Activated naive CD4-positive, alpha-beta T cell treated with anti-CD3 and anti-CD28 coated beads, Interleukin-2, amount 50 U/mL, for 72 hours (primary cell): ENCODE data around the gene RBM6. TPM values are rescaled to one million over a fixed set of nuclear protein-coding genes. Genes with fewer than 3 reads are reported as not detected.

ENCODE experiments used
- ATAC-seq, 2 donors: fragments of 150-1000 bp; cut with Tn5 transposase; 2 replicates each; pipeline ENCODE4 v1.10.0; 2021; ENCODE audit warnings: mild to moderate bottlenecking in 2 of 2, moderate library complexity in 2 of 2
- DNase-seq, 2 donors: peaks; one replicate each; pipeline ENCODE4 v3.0.0; 2021 to 2022; ENCODE audit warnings: low spot score in 2 of 2
- H3K27ac Mint-ChIP-seq, 2 donors: one replicate each; pipeline ENCODE4 v1.8.0; 2022; ENCODE audit warnings: mild to moderate bottlenecking in 2 of 2, mixed read lengths in 2 of 2
- H3K36me3 Mint-ChIP-seq, 2 donors: one replicate each; pipeline ENCODE4 v1.8.0; 2022; ENCODE audit warnings: mixed read lengths in 2 of 2
- H3K9me3 Mint-ChIP-seq, 2 donors: one replicate each; pipeline ENCODE4 v1.8.0; 2022; ENCODE audit warnings: mixed read lengths in 2 of 2
- total RNA-seq, 2 donors: library from RNA; stranded (reverse); gene quantifications; one replicate each; pipeline ENCODE4 v1.2.3, GENCODE V29; 2022

RBM6 gene
- total RNA-seq, 2 donors from 2014 or later, result 94.6 to 168 TPM

DNA sequence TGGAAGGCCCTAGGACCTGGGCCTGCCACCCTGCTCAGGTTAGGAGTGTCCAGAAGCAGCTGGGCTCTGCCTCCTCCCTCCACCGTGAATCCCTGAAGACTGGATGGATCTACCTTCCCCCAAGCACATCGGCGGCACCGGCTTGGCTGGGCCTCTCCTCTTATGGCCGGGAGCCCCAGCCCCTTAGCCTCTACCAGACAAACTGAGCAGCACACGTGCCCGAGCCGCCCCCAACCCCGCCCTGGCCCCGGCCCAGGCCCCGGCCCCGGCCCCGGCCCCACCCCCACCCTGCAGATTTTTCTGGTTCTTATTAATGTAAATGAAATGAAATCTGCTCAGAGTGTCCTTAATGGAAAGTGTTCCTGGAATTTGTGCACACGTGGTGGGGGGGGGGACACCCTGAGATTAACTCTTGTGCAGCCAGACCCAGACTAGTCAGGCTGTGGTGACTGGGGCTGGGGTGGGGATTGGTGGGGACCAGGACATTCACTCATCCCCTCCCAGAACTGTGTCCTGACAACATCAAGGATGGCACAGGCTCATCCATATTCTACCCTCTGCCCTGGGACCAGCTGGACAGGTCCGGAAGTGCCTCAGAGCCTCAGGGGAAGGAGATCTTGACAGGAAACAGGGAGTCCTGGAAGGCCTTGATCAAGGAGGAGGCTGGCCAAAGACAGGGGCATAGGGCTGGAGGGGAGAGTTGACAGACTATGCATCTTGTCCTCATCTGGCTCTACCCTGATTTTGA lies 184.3 kb downstream of the RBM6 start:
- Mint-ChIP-seq H3K36me3 (no peaks in the 10 kb centered on the region), H3K9me3 (no peaks in the 10 kb centered on the region), H3K27ac (peak overlapping the region; percentile 14 to 49)
- DNase-seq (no peak), ATAC-seq (no peak)

DNA sequence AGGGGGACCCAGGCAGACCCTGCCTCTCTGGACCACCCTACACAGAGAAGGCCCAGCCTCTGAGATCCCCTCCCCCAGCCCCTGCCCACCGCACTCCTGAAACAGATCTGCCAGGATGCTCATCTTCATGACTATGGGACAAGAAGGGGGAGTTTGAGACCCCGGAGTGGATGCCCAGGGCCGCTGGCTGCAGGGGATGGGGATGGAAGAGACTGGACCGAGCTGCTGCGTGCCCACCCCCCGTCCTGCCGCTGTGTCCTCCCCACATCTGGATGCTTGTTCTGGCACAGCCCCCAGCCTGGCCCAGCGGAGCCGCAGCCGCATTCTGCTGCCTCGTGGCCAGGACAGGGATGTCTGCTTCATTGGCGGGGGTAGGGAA lies 184.8 kb downstream of the RBM6 start:
- H3K36me3 Mint-ChIP-seq, result no peaks in the 10 kb centered on the region
- DNase-seq, result no peak
- H3K9me3 Mint-ChIP-seq, result no peaks in the 10 kb centered on the region
- peak overlapping the region in 1 of 2 donors; percentile 49 for H3K27ac Mint-ChIP-seq
- ATAC-seq, result no peak

DNA sequence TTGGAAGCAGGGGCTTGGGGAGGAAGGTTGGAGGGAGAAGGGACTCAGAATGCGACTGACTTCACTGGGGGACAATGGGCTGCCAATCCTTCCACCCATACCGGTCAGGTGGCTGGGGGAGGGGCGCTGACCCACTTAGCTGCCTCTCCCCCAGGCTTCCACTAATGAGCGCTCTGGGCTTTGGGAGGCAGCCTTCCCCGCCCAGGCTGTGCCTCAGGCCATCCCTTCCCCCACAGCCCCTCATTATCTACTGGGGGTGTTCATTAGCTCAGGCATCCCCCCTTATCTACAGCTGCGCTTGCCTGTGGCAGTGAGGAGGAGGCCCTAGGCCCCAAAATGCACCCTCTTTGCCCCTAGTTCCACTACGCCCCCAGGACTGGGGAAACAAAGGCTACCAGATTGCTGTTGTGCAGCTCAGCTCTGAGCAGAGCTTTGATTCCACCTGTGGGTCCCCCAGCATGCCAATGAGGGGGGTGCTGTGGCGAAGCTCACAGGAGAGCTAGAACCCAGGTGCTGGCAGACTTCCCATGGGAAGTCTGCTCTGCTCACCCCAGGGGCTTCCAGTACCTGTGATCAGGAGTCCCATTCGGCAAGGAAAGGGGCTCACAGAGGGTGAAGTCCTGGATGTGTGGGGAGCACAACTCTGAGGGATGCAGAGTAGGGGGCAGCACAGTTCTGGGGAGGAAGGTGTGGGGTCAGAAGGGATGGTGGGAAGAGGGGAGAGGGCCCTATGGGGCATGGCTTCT lies 185.8 kb downstream of the RBM6 start:
- ATAC-seq (no peak), DNase-seq (no peak)
- no peak overlapping the region for H3K27ac Mint-ChIP-seq
- H3K9me3 Mint-ChIP-seq, result no peaks in the 10 kb centered on the region
- H3K36me3 Mint-ChIP-seq, result no peaks in the 10 kb centered on the region

DNA sequence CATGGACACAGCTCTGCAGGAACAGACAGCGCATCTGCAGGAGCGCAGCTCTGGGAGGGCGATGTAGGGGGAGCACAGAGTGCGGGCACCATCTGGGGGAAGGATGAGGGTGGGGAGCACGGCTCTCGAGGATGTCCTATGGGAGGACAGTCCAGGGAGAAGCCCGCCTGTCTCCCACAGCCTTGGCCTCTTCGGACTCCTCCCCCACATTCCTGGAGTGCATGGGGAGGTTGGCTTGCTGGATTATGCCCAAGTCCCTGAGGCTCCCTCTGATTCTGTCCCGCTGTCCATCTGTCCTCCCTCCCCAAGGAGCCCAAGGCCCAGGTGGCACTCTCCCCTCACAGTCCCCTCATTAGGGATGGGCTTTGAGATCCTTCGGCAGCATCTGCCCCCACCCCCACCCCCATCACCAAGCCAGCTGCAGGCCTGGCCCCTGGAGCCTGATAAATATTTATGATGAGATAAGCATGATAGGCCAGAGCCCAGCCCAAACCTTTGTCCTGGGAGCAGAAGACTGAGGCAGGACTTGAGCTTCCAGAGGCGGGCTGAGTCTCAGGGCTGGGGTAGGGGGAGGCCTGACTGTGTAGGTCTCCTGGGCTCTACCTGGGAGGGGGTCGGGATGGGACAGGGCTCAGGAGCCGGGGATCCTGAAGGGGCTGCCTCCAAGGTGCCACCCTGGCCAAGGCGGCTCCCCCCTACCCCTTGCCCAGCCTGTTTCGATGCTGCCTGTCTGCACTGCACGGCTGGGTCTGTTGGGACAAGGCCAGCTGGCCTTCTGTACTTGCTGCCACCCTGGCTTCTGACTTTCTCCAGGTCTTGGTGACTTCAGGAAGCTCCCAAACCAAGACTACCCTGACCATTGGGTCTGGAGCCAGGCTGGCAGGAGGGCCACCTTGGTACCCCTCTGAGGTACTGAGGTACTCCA lies 186.6 kb downstream of the RBM6 start:
- Mint-ChIP-seq H3K27ac (no peak overlapping the region), H3K36me3 (no peaks in the 10 kb centered on the region), H3K9me3 (no peaks in the 10 kb centered on the region)
- ATAC-seq (no peak), DNase-seq (no peak)

Other genes with a start within 250 kb of the RBM6 start
- gene AMIGO3, start 220.5 kb upstream of the RBM6 start, total RNA-seq, result not detected
- gene GMPPB, start 216.2 kb upstream of the RBM6 start, total RNA-seq, result 10 to 100 TPM; 29.9 to 31.6 TPM
- gene IP6K1, start 153.6 kb upstream of the RBM6 start, total RNA-seq, result 10 to 100 TPM; 26.2 to 26.9 TPM
- under 1 TPM; 0.25 to 0.32 TPM for gene CDHR4, start 140.3 kb upstream of the RBM6 start, total RNA-seq
- gene INKA1, start 136.9 kb upstream of the RBM6 start, total RNA-seq, result under 1 TPM; 0.30 to 0.49 TPM
- gene UBA7, start 126.2 kb upstream of the RBM6 start, total RNA-seq, result 100 to 1,000 TPM; 101 to 133 TPM
- gene TRAIP, start 83.6 kb upstream of the RBM6 start, total RNA-seq, result 10 to 100 TPM; 30.0 TPM
- under 1 TPM; 0.43 to 0.48 TPM for gene CAMKV, start 70.2 kb upstream of the RBM6 start, total RNA-seq
- 1 to 10 TPM in 1 of 2 donors, under 1 TPM in 1; 0.68 to 2.8 TPM for gene MST1R, start 36.3 kb upstream of the RBM6 start, total RNA-seq
- 1 to 10 TPM; 6.0 to 8.4 TPM for gene MON1A, start 10.3 kb upstream of the RBM6 start, total RNA-seq
- gene RBM5, start 148.8 kb downstream of the RBM6 start, total RNA-seq, result 100 to 1,000 TPM; 159 to 182 TPM
- under 1 TPM; 0.32 to 0.54 TPM for gene SEMA3F, start 215.2 kb downstream of the RBM6 start, total RNA-seq